GM21447 (cell line): ENCODE data around the gene PSMB11.
A peak's percentile ranks its signal among the peaks of the same experiment; 100 is the strongest.

Experiments
- ATAC-seq: cut with Tn5 transposase; IDR thresholded peaks from one replicate; pipeline ENCODE4 v1.9.1; 2021; ENCODE audit not compliant: unreplicated experiment

Gene PSMB11

DNA sequence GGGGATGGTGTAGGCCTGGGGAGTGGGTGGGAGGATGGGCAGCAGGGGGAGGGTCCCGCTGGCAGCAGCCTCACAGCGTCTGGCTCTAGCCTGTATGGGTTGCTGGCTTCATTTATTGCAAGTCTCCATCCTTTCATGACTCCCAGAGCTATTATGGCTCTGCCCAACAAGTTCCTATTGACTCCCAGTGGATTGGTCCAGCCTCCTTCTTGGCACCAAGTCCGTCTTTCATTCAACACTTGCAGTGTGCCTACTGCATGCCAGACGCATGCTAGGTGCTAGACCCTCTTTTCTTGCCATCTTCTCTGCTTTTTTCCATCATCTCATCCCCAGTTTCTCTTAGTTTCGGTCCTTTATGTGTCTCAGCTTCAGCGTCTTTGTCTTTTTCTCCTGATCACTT is 1.1 kb downstream of the PSMB11 start:
- no peak for ATAC-seq

DNA sequence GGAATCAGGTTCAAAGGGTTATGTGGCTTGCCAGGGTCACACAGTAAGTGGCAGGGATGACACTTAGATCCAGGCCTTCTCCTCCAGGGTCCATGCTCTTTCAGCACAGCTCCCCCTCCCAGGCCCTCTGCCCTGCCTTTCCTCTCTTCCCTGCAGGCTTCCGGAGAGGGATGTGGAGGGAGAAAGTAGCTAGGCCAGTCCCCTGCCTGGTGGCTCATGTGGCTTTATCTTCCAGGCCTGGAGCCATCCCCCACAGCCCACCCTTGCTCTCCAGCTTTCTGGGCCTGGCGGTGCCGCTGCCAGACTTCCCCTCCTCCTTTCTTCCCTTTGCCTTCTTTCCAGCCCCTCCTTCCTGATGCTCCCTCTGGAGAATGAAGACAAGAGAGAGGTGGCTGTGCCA is 1.7 kb downstream of the PSMB11 start:
- no peak for ATAC-seq

DNA sequence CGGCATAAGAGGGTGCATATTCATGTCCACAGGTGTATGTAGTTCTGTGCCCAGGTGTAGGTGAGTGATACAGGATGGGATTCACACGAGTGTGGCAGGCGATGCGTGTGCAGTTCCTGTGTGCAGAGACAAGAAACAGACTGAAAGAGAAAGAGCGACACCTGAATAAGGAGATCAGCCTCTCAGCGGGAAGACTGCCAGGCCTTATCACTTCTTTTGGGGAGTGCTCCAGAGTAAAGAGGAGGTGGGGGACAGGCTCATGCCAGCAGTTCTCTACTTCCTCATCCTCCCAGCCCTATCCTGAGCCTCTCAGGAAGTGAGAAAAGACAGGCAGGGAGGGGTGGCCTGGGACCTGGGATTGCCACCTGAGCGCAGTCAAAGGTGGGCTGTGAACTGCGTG is 2.8 kb downstream of the PSMB11 start:
- no peak for ATAC-seq

DNA sequence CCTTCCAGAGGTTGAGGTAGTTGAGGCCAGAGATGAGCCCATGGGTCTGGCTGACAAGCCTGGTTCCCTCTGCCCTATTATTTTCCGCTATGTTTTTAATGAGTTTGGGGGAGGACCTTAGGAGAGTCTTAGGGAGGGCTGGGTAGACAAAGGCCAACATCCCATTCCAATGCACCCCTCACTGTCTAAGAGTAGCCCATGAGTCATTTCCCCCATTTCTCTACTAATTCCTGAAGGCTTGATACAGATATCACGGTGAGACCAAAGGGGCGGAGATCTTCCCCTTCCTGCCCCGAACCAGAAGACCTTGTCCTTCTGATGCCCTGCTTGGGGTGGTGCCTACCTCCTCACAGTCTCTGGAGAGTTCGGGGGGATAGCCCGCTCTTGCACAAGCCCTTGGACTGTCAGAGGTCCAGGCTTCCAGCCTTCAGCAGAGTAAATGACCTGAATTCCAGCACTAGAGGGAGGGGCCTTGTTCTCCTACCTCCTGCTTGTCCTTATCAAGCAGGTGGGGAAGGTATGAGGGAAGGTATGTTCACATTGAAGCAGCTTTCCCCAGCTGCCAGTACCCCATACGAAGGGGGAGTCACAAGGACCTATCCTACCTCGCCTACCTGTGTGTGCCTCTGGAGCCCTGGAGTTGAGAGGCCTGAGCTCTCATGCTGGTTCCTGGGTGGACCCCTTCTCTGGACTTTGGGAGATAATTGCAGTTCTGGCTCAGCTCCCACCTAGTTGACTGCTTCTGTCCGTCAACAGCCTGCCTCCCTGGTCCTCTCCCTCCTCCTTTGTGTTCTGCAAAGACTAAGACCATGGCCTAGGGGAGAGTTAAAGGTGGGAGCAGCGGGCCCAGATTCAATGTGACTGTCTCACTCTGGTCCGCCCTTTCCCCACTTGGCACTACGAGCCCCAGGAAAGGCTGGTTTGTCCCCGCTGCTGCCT is 3.7 kb downstream of the PSMB11 start:
- no peak for ATAC-seq

DNA sequence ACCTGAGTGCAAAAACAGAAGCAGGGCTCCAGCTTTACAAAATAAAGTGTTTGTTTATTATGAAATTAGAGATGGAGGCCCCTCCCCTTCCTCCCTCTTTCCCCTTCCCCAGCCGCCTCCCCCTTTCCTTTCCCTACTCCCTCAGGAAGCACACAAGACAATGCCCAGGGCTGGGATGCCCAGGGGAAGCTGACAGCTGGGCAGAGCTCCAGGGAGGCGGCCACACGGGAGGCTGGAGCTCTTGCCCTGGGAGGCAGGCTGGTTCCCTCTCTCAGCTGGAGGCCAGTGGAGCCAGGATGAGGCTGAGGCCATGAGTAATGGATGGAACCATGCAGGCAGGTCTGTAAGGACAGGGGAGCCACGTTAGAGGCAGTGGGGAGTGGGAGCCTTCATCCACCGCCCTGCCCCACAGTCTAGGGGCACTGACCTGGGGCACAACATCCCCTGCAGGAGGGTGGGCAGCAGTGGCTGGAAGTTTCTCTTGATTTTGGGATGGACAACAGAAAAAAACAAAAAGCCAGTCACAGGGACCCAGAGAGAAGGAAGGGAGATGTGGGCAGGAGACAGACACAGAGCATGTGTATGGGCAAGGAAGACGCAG is 5.1 kb downstream of the PSMB11 start:
- ATAC-seq: no peak

DNA sequence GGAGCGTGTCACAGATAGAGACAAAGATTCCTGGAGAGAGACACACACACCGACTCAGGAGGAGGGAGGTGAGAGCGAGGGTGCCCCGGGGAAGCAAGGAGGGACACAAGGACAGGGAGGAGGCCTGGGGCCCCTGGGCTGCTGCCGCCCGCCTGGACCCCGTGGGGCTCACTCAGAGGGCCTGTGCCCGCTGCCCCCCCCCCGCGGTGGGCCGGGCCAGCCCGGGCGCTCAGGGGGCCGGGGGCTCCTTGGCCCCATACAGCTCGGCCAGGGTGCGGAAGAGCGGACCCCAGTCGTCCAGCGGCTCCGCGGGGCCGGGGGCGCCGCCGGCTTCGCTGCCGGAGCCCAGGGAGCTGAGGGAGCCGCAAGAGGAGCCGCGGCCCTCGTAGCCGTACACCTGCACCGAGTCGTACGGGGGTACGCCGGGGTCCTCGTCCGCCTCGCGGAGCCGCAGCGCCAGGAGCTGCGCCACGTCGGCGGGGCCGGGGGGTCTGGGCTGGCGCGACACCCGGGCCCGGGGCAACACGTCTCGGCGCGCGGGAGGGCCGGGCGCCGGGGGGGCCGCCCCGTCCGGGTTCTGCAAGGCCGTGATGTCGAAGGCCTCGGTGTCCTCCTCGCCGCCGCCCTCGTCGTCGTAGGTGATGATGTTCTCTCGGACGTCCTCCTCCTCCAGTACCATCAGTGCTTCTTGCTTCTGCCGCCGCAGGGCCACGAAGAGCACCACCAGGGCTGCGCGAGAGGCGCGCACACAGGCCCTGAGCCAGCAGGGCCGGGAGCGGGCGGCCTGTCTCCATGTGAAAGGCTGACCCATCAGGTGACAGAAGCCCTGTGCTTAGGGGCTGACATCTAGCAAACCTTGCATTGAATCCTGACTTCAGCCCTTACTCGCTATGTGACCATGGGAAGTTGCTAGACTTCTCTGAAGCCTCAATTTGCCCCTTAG is 6.0 kb downstream of the PSMB11 start:
- no peak for ATAC-seq

DNA sequence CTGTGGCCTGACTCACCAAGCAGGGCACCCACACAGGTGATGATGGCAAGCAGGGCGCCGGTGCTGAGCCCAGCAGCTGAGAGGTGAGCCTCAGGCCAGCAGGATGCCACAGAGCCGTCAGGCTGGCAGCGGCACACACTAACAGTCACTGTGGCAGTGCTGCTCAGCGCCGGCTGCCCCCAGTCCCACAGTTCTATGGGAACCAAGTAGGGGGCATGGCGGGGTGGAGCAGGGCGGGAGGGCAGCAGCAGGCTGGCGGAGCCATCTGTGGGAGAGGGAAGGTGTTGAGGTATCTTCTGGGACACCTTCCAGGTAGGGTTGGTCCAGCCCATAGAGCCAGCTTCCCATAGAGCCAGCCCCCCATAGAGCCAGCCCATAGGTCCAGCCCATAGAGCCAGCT is 7.0 kb downstream of the PSMB11 start:
- no peak for ATAC-seq

DNA sequence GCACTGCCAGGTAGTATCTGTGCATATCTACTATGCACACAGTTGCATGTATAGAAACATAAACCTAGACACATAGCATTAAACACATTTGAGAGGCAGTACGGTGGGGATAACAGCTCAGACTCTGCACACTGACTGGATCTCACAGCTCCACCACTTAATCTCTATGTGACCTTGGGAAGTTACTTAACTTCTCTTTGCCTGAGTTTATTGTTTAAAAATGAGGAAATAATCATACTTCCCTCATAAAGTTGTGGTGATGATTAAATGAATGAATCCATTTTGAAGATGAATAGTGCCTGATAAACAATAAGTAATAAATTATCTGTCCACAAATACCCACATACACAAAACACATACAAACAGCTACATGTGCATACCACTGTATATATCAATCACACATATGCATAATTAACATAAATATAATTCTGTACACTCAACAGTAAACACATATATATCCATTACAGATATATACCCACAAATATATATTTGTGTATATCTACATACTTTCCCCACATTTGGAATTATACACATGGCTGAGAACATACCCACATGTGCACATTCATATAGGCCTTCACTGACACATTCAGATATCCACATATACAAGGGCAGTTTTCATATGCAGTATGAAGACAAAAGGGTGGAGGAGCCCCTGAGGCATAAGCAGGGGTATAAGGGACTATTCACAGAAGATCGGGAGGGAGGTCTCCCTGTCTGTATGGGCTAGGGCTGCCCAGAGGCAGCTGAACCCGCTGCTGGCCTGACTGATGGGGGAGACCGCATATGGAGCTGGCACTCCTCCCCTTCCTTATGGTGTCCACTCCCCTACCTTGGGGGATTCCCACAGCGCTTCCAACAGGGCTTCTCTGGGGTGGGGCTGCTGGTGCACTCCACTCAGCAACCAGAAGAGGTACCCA is 9.4 kb downstream of the PSMB11 start:
- ATAC-seq: no peak

DNA sequence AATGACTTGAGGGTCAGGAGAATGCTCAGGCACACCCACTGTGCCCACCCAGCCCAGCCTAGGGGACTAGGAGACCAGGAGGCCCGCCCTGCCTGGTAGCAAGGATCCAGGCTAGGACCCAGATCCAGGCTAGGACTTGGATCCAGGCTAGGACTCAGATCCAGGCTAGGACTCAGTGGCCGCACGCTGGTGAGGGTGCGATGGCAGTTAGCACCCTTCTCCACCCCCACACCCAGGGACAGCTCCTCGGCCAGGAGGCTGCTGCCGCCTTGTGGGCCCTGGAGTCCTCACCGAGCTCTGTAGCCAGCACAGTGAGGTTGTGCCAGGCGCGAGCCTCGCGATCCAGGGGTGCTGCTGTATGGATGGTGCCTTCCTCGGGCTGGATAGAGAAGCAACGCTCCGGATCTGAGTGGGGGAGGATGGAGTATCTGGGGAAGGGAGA is 10.2 kb downstream of the PSMB11 start:
- no peak for ATAC-seq

DNA sequence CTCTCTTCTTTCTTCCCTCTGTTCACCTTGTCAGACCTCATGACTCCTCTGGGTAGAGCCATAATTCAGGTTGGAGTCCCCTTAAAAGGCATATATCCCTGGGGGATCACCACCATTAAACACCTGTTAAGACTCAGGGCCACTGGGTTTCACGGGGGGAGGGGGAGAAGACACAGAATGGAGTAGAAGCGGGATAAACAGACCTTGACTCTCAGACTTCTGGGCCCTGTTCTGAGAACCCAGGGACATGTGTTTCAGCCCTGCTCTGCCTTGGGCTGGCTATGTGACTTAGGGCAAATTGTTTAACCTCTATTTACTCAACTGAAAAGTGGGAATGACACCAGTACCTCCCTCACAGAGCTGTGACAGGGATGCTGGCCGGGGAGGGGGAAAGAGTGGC is 10.7 kb downstream of the PSMB11 start:
- ATAC-seq: no peak

DNA sequence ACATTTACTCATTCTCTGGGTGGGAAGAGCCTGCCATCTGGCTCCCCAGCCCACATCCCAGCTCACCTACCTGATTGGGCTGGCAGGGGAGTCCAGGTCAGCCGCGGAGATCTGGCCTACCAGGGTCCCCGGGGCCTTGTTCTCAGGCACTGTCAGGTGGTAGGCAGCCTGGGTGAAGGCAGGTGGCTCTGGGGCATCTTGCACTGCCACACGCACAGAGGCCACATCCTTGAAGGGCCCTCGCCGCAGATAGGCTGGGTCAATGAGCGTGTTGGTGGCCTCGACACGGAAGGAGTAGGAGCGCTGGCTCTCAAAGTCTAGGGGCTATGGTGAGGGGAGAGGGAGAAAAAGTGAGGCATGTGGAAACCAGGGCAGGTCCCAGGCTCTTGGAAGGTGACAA is 11.4 kb downstream of the PSMB11 start:
- no peak for ATAC-seq

DNA sequence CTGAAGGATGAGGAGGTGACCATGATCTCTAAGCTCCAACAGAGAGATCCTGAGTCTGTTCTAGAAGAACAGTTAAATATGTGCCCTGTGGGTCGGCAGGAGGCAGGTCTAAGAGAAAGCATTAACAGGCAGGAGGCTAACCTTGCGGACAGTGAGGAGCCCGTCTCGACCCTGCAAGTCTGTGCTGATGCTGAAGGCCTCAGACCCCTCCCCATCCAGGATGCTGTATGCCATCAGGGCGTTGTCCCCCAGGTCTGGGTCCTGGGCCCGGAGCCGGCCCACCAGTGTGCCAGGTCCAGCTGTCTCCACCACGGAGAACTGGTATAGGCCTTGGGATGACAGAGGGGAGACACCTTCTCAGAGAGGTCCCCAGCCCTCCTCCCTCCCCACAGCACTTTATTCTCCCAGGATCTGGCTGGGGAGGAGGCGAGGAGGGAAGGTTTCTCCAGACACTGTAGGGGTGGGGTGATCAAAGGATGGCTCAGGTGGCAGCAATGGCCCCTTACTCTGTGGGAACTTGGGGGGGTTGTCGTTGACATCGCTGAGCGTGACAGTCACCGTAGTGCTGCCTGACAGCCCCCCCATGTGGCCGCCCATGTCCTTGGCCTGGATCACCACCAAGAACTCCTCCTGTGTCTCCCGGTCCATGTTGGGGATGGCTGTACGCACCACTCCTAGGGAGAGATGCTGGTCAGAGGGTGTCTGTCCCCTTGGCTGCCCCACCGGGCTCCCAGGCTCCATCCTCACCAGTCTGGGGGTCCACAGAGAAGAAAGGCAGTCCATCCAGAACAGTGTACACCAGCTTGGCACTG is 12.2 kb downstream of the PSMB11 start:
- no peak for ATAC-seq

DNA sequence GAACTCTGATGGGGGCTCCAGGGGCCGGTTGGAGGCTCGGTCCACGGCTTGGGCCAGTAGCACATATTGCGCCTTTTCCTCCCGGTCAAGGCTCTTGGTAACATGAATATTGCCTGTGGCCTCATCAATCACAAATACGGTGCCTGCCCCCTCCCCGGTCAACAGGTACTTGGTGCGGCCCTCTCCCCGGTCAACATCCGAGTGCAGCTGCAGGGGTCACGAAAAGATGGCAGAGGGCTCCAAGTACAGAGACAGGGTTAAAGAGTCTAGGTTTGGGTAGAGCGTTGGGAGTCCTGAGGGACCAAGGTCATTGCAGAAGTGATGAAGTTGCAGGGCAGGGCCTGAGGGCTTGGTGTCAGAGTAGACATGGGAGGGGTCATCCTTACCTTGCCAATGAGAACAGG is 13.1 kb downstream of the PSMB11 start:
- no peak for ATAC-seq

DNA sequence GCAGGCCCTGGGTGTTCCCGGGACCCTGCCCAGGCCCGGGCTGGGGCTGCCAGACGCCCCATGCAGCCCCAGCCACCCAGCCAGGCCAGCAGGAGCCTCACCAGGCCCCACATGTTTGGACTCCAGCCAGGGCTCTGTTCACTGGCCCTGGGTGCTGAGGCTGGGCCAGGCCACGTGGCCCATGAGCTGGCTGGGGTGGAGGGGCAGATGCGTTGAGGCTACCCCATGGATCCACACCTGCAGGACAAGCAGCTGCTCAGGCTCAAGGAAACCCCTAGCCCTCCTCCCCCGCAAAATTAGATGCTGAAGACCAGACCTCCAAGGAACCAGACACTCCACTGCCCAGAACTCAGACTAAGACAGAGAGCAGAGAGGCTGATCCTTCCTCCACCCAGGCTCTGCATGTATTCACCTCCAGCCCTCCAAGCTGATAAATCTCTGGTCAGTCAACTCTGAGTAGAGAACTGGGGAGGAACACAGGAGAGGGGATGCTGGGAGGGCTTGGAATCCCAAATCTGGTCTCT is 13.7 kb downstream of the PSMB11 start:
- no peak for ATAC-seq

DNA sequence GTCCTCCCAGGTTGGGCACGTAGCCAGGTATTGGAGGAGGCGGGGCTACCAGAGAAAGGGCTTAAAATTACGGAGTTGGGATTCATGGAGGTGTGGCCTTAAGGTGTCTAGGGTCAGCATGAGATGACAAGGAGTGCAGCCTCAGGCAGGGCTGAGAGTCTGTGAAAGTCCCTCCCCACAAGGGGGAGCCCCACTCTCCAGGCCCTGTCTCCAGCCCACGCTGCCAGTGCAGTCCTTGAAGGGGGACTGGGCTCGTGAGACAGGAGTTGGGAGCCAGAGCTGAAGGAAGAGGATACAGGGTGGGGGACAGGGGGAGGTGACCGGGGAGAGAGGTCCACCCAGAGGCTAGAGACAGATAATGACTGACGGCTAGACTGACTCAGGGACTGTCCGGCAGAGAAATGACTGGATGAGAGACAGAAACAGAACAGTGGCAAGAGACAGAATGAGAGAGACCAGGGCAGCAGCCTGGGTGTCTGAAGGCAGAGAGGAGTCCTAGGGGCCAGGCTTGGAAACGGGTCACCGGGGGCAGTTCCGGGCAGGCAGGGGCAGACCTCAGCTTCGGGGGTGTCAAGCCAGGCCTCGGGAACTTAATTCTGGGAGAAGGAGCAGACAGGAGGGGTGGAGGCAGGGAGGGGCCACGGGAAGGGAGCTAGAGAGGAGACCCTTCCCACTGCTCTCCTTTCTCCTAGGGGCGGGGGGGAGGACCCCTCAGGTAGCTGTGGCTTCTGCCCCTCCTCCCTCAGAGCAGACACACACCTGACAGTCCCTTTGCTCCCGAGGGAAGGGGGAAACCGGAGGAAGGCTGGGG is 14.3 kb downstream of the PSMB11 start:
- ATAC-seq: peak; percentile 56

DNA sequence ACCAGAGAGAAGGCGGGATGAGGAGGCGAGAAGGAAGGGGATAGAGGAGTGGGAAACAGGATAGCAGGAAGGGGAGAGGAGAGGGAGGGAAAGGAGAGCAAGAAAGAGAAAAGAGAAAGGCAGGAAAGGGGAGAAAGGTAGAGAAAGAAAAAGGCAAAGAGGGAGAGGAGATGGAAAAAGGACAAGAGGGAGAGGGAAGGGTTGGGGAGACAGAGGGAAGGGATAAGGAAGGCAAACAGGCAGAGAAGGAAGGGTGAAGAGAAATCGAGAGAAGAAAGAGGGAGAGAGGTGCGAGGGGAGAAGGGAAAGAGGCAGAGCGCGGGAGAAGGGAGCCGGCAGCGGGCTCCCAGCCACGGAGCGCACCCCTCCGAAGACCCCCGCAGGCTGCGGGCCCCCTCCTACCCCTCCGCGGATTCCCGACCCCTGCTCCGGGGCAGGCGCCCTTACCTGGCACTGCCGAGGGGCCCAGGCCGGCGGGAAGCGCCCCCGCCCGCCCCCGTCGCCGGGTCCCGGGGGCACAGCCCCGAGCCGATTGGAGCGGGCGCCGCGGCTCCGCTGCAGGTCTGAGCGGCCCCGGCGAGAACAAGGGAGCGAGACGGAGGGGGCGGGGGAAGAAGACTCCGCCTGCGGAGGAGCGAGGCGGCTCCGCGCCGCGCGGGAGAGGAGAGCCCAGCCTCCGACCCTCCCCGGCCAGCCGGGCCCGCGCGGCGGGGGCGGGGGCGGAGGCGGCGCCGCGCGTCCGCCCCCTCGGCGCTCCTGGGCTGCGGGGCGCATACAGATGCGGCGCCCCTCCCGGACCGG is 15.1 kb downstream of the PSMB11 start, which contains the start of gene CDH24:
TSS of gene CDH24 (minus strand) at position 565 of the 801 bp plus-strand sequence. CDS start 1,787 bp downstream, outside the sequence.
- ATAC-seq: peak; percentile 43
